ENCODE measurements around the gene WDR83. TPM values are rescaled to one million over a fixed set of nuclear protein-coding genes. Genes with fewer than 3 reads are reported as not detected.

Gene WDR83
- total RNA-seq, 1 donor from 2014 or later: 13.2 TPM

- TF ChIP-seq CTCF (IDR thresholded peaks at IDR 0.05; ENCODE audit: unreplicated experiment): no peak
- peak; percentile 69 for DNase-seq (ENCODE audit: low spot score)
- Mint-ChIP-seq H3K36me3 (ENCODE audit: low read depth, unreplicated experiment) (peaks cover 10% of the 10 kb centered on the region), H3K4me3 (ENCODE audit: unreplicated experiment) (peak within 1 kb of the TSS; percentile 93), H3K9me3 (ENCODE audit: unreplicated experiment) (no peaks in the 10 kb centered on the region), H3K4me1 (ENCODE audit: unreplicated experiment) (peaks cover 27% of the 10 kb centered on the region), H3K27ac (ENCODE audit: unreplicated experiment) (peak within 1 kb of the TSS; percentile 95), H3K27me3 (ENCODE audit: unreplicated experiment) (peaks cover 14% of the 10 kb centered on the region)
Observed at GRCh38 chr19:12723641-12724426, 57.2 kb downstream of the WDR83 start, which contains the start of gene TNPO2. Gene TNPO2, minus strand, starts transcription at chr19:12723932. Its CDS starts 2,955 bp downstream, at chr19:12720977.

Other genes with a start within 250 kb of the WDR83 start
- 7.3 TPM for gene ZNF443, start 225.8 kb upstream of the WDR83 start, total RNA-seq (ENCODE audit: unreplicated experiment)
- 6.6 TPM for gene ZNF709, start 182.0 kb upstream of the WDR83 start, total RNA-seq (ENCODE audit: unreplicated experiment)
- 18.8 TPM for gene ZNF564, start 115.3 kb upstream of the WDR83 start, total RNA-seq (ENCODE audit: unreplicated experiment)
- 11.9 TPM for gene ZNF490, start 56.0 kb upstream of the WDR83 start, total RNA-seq (ENCODE audit: unreplicated experiment)
- gene ZNF791, start 55.9 kb upstream of the WDR83 start, total RNA-seq (ENCODE audit: unreplicated experiment): 29.3 TPM
- gene MAN2B1, start 65 bp upstream of the WDR83 start, total RNA-seq (ENCODE audit: unreplicated experiment): 98.4 TPM
- gene DHPS, start 15.1 kb downstream of the WDR83 start, total RNA-seq (ENCODE audit: unreplicated experiment): 55.3 TPM
- gene GNG14, start 21.2 kb downstream of the WDR83 start, total RNA-seq (ENCODE audit: unreplicated experiment): not detected
- gene FBXW9, start 29.8 kb downstream of the WDR83 start, total RNA-seq (ENCODE audit: unreplicated experiment): 8.0 TPM
- 68.1 TPM for gene TNPO2, start 57.1 kb downstream of the WDR83 start, total RNA-seq (ENCODE audit: unreplicated experiment)
- gene TRIR, start 67.9 kb downstream of the WDR83 start, total RNA-seq (ENCODE audit: unreplicated experiment): 176 TPM
- 77.9 TPM for gene GET3, start 70.7 kb downstream of the WDR83 start, total RNA-seq (ENCODE audit: unreplicated experiment)
- gene BEST2, start 85.0 kb downstream of the WDR83 start, total RNA-seq (ENCODE audit: unreplicated experiment): not detected
- gene HOOK2, start 108.7 kb downstream of the WDR83 start, total RNA-seq (ENCODE audit: unreplicated experiment): 30.3 TPM
- 20.6 TPM for gene JUNB, start 124.7 kb downstream of the WDR83 start, total RNA-seq (ENCODE audit: unreplicated experiment)
- 215 TPM for gene PRDX2, start 135.0 kb downstream of the WDR83 start, total RNA-seq (ENCODE audit: unreplicated experiment)
- gene THSD8, start 135.3 kb downstream of the WDR83 start, total RNA-seq (ENCODE audit: unreplicated experiment): 14.2 TPM
- gene RNASEH2A, start 139.8 kb downstream of the WDR83 start, total RNA-seq (ENCODE audit: unreplicated experiment): 26.9 TPM
- not detected for gene RTBDN, start 167.8 kb downstream of the WDR83 start, total RNA-seq (ENCODE audit: unreplicated experiment)
- gene MAST1, start 171.7 kb downstream of the WDR83 start, total RNA-seq (ENCODE audit: unreplicated experiment): 4.1 TPM
- gene DNASE2, start 214.6 kb downstream of the WDR83 start, total RNA-seq (ENCODE audit: unreplicated experiment): 12.2 TPM
- 0.54 TPM for gene KLF1, start 220.4 kb downstream of the WDR83 start, total RNA-seq (ENCODE audit: unreplicated experiment)
- 20.0 TPM for gene GCDH, start 224.4 kb downstream of the WDR83 start, total RNA-seq (ENCODE audit: unreplicated experiment)